Hippocampal formation (tissue), 2 donors: ENCODE data around the gene LAMA2.
"Not testable (repeated sequence)": the region's sequence is repeated elsewhere in the genome, so short reads cannot be mapped to it uniquely, and the experiment has no call there.

ENCODE experiments used
- DNase-seq, 2 donors: peaks; one replicate each; lab custom pipeline; 2025; lab: John Stamatoyannopoulos, UW

Gene LAMA2

GRCh38 chr6:129073051-129073450, 190.1 kb downstream of the LAMA2 start:
- DNase-seq, result no peak

GRCh38 chr6:129073691-129074395, 190.9 kb downstream of the LAMA2 start:
- DNase-seq, result no peak

DNA sequence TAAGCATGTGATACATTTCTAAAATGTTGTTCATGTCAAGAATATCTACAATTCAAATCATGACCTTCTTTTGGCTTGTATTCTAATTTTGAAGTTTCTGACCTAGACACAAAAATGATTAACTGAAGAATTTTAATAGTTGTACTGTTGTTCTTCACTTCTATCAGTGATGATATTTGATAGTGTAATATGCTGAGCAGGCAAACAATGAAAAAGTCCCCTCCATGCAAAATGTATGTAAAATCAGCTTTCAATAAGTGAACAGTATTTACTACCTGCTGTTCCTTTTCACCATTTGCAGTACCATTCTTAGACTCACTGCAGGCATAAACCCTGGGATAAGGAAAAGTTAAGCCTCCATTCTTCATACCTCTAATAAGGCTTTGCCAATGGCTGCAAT, 201.5 kb downstream of the LAMA2 start:
- DNase-seq, result no peak

DNA sequence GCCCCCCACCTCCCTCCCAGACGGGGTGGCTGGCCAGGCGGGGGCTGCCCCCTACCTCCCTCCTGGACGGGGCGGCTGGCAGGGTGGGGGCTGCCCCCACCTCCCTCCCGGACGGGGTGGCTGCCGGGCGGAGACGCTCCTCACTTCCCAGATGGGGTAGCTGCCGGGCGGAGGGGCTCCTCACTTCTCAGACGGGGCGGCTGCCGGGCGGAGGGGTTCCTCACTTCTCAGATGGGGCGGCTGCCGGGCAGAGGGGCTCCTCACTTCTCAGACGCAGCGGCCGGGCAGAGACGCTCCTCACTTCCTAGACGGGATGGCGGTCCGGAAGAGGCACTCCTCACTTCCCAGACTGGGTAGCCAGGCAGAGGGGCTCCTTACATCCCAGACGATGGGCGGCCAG, 205.5 kb downstream of the LAMA2 start:
- DNase-seq, result not testable (repeated sequence)

- DNase-seq, result no peak
Observed at GRCh38 chr6:129089357-129089756, 206.4 kb downstream of the LAMA2 start.

GRCh38 chr6:129094147-129094546, 211.2 kb downstream of the LAMA2 start:
- no peak for DNase-seq

GRCh38 chr6:129096651-129097290, 213.8 kb downstream of the LAMA2 start:
- no peak for DNase-seq

DNA sequence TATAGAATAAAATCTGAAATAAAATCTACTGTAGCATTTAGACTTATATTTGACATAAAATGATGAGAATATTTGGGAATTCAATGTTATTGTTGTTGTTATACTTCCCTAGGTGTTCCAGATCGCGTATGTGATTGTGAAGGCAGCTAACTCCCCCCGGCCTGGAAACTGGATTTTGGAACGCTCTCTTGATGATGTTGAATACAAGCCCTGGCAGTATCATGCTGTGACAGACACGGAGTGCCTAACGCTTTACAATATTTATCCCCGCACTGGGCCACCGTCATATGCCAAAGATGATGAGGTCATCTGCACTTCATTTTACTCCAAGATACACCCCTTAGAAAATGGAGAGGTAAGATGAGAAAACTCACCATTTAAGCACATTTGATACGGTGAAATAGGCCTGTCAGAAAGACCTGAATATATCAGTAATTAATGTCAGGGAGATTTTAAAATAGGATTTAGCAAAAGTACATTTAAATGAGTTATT, 215.2 kb downstream of the LAMA2 start:
- peak in 1 of 2 donors; percentile 3 for DNase-seq

- no peak for DNase-seq
Observed at GRCh38 chr6:129099696-129100095, 216.8 kb downstream of the LAMA2 start.

DNA sequence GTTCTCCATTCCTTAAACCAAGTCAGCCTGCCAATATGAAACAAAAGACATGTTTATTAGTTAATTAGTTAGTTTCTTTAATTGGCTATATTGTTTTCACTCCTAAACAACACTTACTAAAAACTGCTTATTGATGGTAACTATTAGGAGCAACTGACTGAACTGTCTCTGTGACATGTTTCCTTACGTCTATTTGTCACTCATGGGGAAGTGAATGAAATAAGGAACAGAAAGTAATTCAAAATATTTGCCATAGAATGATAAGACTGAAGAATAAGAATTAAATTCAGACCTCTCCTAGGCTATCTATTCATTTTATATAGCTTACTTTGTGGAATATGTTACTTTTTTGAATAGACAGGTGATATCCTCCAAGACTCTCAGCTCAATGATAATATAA, 217.2 kb downstream of the LAMA2 start:
- no peak for DNase-seq

DNA sequence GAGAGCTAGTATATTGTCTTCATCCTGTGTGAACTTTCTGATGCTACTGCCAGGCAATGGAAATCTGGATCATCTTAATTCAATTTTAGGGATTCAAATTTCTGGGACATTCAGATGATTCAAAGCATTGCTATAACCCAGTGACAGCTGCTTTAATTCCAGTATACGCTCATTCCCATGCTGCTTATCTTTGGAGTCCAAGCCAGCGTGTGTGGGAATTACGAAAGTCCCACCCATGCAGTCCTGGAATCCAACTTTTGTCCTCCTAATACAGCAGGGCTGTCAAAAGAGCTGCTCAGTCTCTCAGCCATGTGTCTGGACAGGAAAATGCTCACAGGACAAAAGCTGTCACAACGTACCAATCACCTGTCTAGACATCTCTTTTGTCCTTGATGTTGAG, 219.8 kb downstream of the LAMA2 start:
- DNase-seq, result no peak

DNA sequence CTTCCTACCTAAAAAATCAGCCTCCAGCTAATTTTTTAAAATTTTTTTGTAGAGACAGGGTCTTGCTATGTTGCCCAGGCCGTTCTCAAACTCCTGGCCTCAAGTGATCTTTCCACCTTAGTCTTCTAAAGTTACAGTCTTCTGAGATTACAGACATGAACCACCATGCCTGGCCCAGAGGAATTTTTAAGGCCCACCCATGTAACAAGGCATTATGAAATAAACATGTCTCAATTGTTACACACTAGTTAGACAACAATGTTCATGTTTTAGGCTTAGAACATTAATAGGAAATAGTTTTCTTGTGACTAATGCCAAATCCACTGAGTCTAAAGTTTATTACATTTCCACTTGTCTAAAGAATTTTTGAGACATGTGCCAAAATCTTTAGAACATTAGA, 221.2 kb downstream of the LAMA2 start:
- DNase-seq, result no peak

- no peak for DNase-seq
Observed at GRCh38 chr6:129104560-129104959, 221.6 kb downstream of the LAMA2 start.

DNA sequence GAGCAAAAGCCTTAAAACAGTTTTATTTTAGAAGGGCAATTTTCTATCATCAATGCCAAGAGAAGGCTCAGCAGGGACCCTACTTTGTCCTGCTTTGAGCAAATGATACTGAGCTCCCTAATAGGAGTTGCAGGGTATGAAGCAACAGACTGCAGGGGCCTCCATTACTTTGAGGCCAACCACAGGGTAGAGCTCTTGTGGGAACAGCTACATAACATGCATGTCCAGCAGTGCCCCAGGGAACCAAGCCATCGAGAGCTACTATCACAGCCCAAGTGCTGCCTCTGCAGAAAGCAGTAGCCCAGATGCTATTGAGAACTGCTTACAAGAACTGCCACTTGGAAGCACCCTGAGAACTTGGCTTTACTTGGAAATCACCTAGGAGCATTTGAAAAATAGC, 222.1 kb downstream of the LAMA2 start:
- DNase-seq, result no peak

GRCh38 chr6:129105793-129106192, 222.9 kb downstream of the LAMA2 start:
- DNase-seq, result no peak

GRCh38 chr6:129108337-129108736, 225.4 kb downstream of the LAMA2 start:
- DNase-seq, result no peak

DNA sequence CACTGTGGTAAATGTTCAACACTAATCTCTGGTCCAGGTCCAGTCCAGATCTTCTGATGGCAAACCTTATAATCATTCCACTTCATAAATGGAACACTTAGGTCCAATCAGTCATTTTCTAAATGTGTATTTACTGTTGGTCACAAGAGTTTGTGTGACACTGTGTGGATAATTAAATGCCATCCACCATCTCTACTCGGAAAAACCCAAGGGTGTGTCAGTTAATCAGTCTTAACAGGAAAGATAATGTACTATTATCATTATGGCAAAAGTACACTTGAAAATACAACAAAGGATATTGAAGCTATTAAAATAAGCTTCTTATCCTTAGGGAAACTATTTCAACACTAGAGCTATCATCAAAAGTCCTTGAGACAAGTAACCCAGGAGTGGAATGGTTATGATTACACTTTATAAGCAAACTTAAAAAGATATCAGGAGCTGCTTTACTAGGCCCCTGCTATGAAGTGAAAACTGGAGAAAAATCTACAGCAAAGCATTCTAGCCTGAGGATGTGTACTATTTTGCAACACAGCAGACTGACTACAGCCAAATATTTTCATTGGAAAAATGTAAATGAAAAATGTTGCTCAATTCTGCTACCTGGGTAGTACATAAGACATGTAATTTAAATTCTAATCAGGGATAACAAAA, 227.9 kb downstream of the LAMA2 start:
- DNase-seq, result no peak

- DNase-seq, result no peak
Observed at GRCh38 chr6:129111346-129111745, 228.4 kb downstream of the LAMA2 start.

- no peak for DNase-seq
Observed at GRCh38 chr6:129111853-129112252, 228.9 kb downstream of the LAMA2 start.

DNA sequence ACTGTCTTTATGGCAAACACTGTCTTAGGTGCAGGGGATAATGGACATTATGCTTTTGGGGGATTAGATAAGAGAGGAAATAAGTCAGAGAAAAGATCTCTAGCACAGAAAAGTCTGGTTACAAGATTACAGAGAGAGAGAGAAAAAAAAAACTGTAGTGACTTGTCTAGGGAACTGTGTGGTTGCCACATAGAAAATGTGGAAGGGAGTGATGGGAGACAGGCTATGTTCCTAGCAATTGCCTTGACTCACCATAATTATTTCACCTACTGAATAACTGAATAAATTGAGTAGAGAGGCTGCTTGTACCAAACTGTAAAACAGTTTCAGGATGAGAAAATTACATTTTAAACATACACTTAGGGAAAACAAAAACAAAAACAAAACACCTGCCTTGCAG, 229.7 kb downstream of the LAMA2 start:
- no peak for DNase-seq

GRCh38 chr6:129113637-129114036, 230.7 kb downstream of the LAMA2 start:
- DNase-seq, result no peak

GRCh38 chr6:129114636-129115391, 231.9 kb downstream of the LAMA2 start:
- DNase-seq, result no peak
